Measurements from ENCODE around the gene TAC3. TPM values are rescaled to one million over a fixed set of nuclear protein-coding genes. Genes with fewer than 3 reads are reported as not detected.

TAC3 gene
- total and polyA plus RNA-seq, 2 of the 8 experiments (the other 6 are each of a cell fraction or from before 2014, with no cell fraction given) = 9.7 to 45.3 TPM

DNA sequence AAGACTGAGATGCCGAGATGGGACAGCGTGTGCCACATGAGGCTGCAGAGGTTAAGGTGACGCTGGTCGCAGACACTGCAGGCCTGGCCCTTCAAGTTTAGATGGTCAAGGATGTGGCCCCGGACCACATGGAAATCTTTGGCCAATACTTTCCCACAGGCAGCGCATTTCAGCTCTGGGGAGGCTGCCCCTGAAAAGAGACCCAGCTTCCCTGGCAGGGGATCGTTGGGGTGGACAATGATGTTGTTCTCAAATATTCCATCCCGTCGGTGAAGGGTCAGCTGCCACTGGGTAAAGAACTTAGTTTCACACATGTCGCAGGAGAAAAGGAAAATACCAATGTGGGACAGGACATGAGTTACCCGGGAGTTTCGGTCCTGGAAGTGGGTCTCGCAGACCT, 12.9 kb downstream of the TAC3 start (continued):
- TF ChIP-seq, protein P1, sequence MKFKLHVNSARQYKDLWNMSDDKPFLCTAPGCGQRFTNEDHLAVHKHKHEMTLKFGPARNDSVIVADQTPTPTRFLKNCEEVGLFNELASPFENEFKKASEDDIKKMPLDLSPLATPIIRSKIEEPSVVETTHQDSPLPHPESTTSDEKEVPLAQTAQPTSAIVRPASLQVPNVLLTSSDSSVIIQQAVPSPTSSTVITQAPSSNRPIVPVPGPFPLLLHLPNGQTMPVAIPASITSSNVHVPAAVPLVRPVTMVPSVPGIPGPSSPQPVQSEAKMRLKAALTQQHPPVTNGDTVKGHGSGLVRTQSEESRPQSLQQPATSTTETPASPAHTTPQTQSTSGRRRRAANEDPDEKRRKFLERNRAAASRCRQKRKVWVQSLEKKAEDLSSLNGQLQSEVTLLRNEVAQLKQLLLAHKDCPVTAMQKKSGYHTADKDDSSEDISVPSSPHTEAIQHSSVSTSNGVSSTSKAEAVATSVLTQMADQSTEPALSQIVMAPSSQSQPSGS (IDR thresholded peaks at IDR 0.05; ENCODE audit: low read length) = no peak
- no peak for TF ChIP-seq GABPA (IDR thresholded peaks at IDR 0.05; ENCODE audit: borderline replicate concordance, insufficient read depth, low read length)
- no peak for TF ChIP-seq BACH1 (IDR thresholded peaks at IDR 0.05; ENCODE audit: low read length)

Data from H1 (cell line).